Stimulated activated CD4-positive, alpha-beta T cell treated with anti-CD3 and anti-CD28 coated beads, Interleukin-4, amount 100 ng/mL, for 1 hour (primary cell): ENCODE results near the gene DAGLA.

Experiments used
- DNase-seq: peaks from one replicate; pipeline ENCODE4 v3.0.0-alpha.2; 2020

DAGLA gene

GRCh38 chr11:61691380-61692156 is 11.4 kb downstream of the DAGLA start:
- no peak for DNase-seq

GRCh38 chr11:61693922-61694601 is 13.9 kb downstream of the DAGLA start:
- DNase-seq, result no peak

GRCh38 chr11:61694602-61694939 is 14.4 kb downstream of the DAGLA start:
- DNase-seq, result no peak

GRCh38 chr11:61694946-61695706 is 14.9 kb downstream of the DAGLA start:
- no peak for DNase-seq

- peak; percentile 94 for DNase-seq
Observed at GRCh38 chr11:61695917-61696316, 15.7 kb downstream of the DAGLA start.

GRCh38 chr11:61696602-61697001 is 16.4 kb downstream of the DAGLA start:
- no peak for DNase-seq

GRCh38 chr11:61697078-61697502 is 16.9 kb downstream of the DAGLA start:
- DNase-seq, result no peak

GRCh38 chr11:61697764-61698163 is 17.6 kb downstream of the DAGLA start:
- DNase-seq, result no peak

- no peak for DNase-seq
Observed at GRCh38 chr11:61698173-61698948, 18.2 kb downstream of the DAGLA start.

- DNase-seq, result no peak
Observed at GRCh38 chr11:61699737-61700160, 19.6 kb downstream of the DAGLA start.

GRCh38 chr11:61700212-61700611 is 20.0 kb downstream of the DAGLA start:
- DNase-seq, result no peak

- DNase-seq, result no peak
Observed at GRCh38 chr11:61700720-61701119, 20.5 kb downstream of the DAGLA start.

GRCh38 chr11:61701242-61701886 is 21.2 kb downstream of the DAGLA start:
- no peak for DNase-seq

GRCh38 chr11:61702701-61703312 is 22.6 kb downstream of the DAGLA start:
- no peak for DNase-seq

- no peak for DNase-seq
Observed at GRCh38 chr11:61704838-61705237, 24.6 kb downstream of the DAGLA start.

- no peak for DNase-seq
Observed at GRCh38 chr11:61706452-61707400, 26.5 kb downstream of the DAGLA start.

- DNase-seq, result no peak
Observed at GRCh38 chr11:61707574-61707973, 27.4 kb downstream of the DAGLA start.

- no peak for DNase-seq
Observed at GRCh38 chr11:61709110-61709509, 28.9 kb downstream of the DAGLA start.

GRCh38 chr11:61709572-61709971 is 29.4 kb downstream of the DAGLA start:
- no peak for DNase-seq

- DNase-seq, result no peak
Observed at GRCh38 chr11:61710019-61710418, 29.8 kb downstream of the DAGLA start.

GRCh38 chr11:61711037-61711436 is 30.8 kb downstream of the DAGLA start:
- no peak for DNase-seq
